Upper lobe of right lung (tissue), 1 donor: ENCODE measurements around the gene PKIG. TPM values are rescaled to one million over a fixed set of nuclear protein-coding genes. Genes with fewer than 3 reads are reported as not detected.

Experiments used
- ATAC-seq: fragments of 200-7000 bp; cut with Tn5 transposase; one replicate; pipeline ENCODE4 v1.9.1; 2020; ENCODE audit warnings: mild to moderate bottlenecking, moderate library complexity
- DNase-seq: peaks from one replicate; pipeline ENCODE4 v3.0.0-alpha.2; 2020
- H3K27ac ChIP-seq: fragments of 200-600 bp; one replicate; pipeline ENCODE4 v1.8.0; 2022
- H3K27me3 ChIP-seq: fragments of 200-600 bp; one replicate; pipeline ENCODE4 v1.8.0; 2022; ENCODE audit warnings: mild to moderate bottlenecking
- H3K36me3 ChIP-seq: fragments of 200-600 bp; one replicate; pipeline ENCODE4 v1.8.0; 2022
- H3K4me1 ChIP-seq: fragments of 200-600 bp; one replicate; pipeline ENCODE4 v1.8.0; 2022
- H3K4me3 ChIP-seq: fragments of 200-600 bp; one replicate; pipeline ENCODE4 v1.8.0; 2022; ENCODE audit warnings: mild to moderate bottlenecking
- H3K9me3 ChIP-seq: fragments of 200-600 bp; one replicate; pipeline ENCODE4 v1.8.0; 2022
- CTCF ChIP-seq: fragments of 200-600 bp; IDR thresholded peaks from one replicate; pipeline ENCODE4 v1.8.0; 2022; ENCODE audit warnings: antibody characterized with exemption
- intact Hi-C: fragments of 100-400 bp; cut with DNase I; formaldehyde crosslinking; loops from one replicate; pipeline ENCODE4 v1.11.0; 2022
- total RNA-seq: library from RNA; stranded (reverse); fragmentation: NEBNext Ultra II Directional; extraction: Animal tissue kit (Norgen Biotek cat#: 25700); gene quantifications from one replicate; pipeline ENCODE4 v1.2.1, GENCODE V29; 2021
- donor health status: DM: no; HTN: yes; CAD: no; lungs with severe emphysema.

The PKIG gene
- total RNA-seq, 1 donor from 2014 or later = 88.8 TPM

DNA sequence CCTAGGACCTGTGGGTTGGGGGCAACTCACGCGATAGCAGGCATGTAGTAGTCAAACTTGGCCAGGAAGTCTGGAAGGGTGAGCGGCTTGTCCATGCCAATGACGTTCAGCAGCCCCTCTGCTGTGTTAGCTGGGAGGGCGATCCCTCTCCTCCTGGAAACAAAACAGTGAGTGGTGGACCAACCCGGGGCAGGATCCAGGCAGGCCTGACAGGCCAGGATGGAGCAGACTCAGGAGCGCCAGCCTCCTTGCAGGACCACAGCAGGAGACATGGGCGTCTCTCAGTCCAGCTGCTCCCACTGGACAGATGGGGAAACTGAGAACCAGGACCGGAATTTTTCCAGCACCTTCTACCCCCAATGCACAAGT lies 46.6 kb downstream of the PKIG start:
- H3K36me3 ChIP-seq = no peaks in the 10 kb centered on the region
- ATAC-seq = no peak
- H3K9me3 ChIP-seq = no peaks in the 10 kb centered on the region

DNA sequence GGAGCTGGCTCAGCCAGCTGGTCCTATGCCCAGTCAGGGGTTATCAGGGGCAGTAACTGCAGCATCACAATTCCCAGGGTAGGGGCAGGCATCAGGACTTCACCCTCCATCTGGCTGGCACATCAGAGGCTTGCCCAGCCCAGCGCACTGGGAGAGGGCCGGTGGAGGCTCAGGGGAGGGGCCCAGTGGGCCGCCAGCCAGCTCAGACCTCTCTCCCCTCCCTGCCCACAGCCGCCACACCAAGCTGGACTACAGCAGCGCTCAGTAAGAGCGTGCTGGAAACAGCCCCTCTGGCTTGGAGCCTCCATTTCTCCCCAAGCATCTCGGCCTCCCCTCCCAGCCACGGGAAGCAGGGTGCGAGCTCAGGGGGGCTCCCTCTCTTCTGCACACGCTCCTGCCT lies 47.2 kb downstream of the PKIG start:
- Histone ChIP-seq H3K36me3 (no peaks in the 10 kb centered on the region), H3K4me3 (no peak overlapping the region), H3K4me1 (no peaks in the 10 kb centered on the region), H3K27me3 (no peaks in the 10 kb centered on the region), H3K9me3 (no peaks in the 10 kb centered on the region), H3K27ac (no peak overlapping the region)
- no peak for TF ChIP-seq CTCF
- intact Hi-C loops = no loop called here
- DNase-seq (no peak), ATAC-seq (no peak)

More for the DNA sequence above, 46.6 kb downstream of the PKIG start:
- H3K4me3 ChIP-seq = no peak overlapping the region
- no peak for TF ChIP-seq CTCF
- no peaks in the 10 kb centered on the region for H3K27me3 ChIP-seq
- no peaks in the 10 kb centered on the region for H3K4me1 ChIP-seq
- H3K27ac ChIP-seq = no peak overlapping the region
- no peak for DNase-seq
- intact Hi-C loops = no loop called here

DNA sequence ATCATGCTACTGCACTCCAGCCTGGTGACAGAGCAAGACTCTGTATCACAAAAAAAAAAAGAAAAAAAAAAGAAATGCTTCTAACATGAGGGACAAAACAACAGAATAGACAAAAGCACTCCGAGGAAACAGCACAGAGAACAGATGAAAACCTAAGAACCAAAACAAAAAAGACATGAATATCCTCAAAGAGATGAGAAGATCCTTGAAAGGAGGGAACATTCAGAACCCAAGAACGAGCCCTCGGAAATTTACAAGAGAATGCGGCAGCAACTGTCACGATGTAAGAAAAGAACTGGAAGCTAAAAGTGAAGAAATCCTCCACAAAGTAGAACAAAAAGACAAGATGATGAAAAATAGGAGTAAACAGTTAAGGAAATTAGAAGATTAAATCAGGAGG lies 47.9 kb downstream of the PKIG start:
- Histone ChIP-seq H3K4me1 (no peaks in the 10 kb centered on the region), H3K36me3 (no peaks in the 10 kb centered on the region), H3K4me3 (no peak overlapping the region), H3K27me3 (no peaks in the 10 kb centered on the region), H3K27ac (no peak overlapping the region), H3K9me3 (no peaks in the 10 kb centered on the region)
- TF ChIP-seq CTCF = no peak
- ATAC-seq (no peak), DNase-seq (no peak)
- intact Hi-C loops = no loop called here

GRCh38 chr20:44632103-44632752 lies 49.8 kb downstream of the PKIG start:
- Histone ChIP-seq H3K4me1 (no peaks in the 10 kb centered on the region), H3K27me3 (no peaks in the 10 kb centered on the region), H3K27ac (no peak overlapping the region), H3K9me3 (no peaks in the 10 kb centered on the region), H3K4me3 (no peak overlapping the region), H3K36me3 (no peaks in the 10 kb centered on the region)
- intact Hi-C loops = no loop called here
- TF ChIP-seq CTCF = no peak
- DNase-seq = no peak
- ATAC-seq = no peak

- no peaks in the 10 kb centered on the region for H3K27me3 ChIP-seq
- H3K4me1 ChIP-seq = no peaks in the 10 kb centered on the region
- no peak for TF ChIP-seq CTCF
- DNase-seq (no peak), ATAC-seq (no peak)
- no peaks in the 10 kb centered on the region for H3K36me3 ChIP-seq
- no peaks in the 10 kb centered on the region for H3K9me3 ChIP-seq
- H3K4me3 ChIP-seq = no peak overlapping the region
- intact Hi-C loops = no loop called here
- no peak overlapping the region for H3K27ac ChIP-seq
These were observed 50.9 kb downstream of the PKIG start for GRCh38 chr20:44633187-44633810.
